MM.1S (cell line): Measurements from ENCODE around the gene VTI1B.

Source experiments
- CTCF ChIP-seq: fragments of 300-600 bp; sonication (generic); IDR thresholded peaks from 2 replicates; pipeline ENCODE4 v1.5.1; 2016; ENCODE audit warnings: antibody characterized with exemption, low read length, mixed read lengths
- EZH2phosphoT487 ChIP-seq: fragments of 300-600 bp; sonication (generic); IDR thresholded peaks from 2 replicates; pipeline ENCODE4 v1.6.1; 2018; ENCODE audit warnings: antibody characterized with exemption, low read length

- TF ChIP-seq CTCF = no peak
- no peak for TF ChIP-seq EZH2phosphoT487
These were observed 33.0 kb downstream of the VTI1B start for GRCh38 chr14:67641480-67641879.
